ENCODE results near the gene SLC4A5.

SLC4A5 gene

DNA sequence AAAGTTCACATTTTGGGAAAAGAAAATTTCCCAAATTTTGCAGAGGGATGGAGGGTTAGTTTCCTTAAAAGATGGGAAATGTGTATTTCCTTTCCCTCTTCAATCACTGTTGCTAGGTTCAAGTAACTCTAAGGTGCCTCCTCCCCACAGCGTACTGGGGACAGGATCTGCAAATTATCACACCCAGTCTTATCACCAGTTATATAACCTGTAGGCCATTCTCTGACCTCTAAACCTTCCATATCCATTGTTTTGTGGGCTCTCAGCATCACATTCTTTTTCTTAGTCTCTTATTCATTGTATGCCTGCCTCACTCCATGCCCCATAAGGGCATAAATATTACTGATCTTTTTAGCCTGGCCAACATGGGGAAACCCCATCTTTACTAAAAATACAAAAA is 148.4 kb downstream of the SLC4A5 start (continued):
- TF ChIP-seq PRDM1 (tag by site-specific recombination; IDR thresholded peaks at IDR 0.05) (no peak), YY1 (tag by site-specific recombination; IDR thresholded peaks at IDR 0.05) (no peak), ZNF549 (tag by site-specific recombination; IDR thresholded peaks at IDR 0.05) (no peak), ZIC2 (tag by site-specific recombination; IDR thresholded peaks at IDR 0.05) (no peak), ZNF140 (tag by site-specific recombination; IDR thresholded peaks at IDR 0.05) (no peak), ZEB2 (tag by site-specific recombination; IDR thresholded peaks at IDR 0.05) (no peak)

DNA sequence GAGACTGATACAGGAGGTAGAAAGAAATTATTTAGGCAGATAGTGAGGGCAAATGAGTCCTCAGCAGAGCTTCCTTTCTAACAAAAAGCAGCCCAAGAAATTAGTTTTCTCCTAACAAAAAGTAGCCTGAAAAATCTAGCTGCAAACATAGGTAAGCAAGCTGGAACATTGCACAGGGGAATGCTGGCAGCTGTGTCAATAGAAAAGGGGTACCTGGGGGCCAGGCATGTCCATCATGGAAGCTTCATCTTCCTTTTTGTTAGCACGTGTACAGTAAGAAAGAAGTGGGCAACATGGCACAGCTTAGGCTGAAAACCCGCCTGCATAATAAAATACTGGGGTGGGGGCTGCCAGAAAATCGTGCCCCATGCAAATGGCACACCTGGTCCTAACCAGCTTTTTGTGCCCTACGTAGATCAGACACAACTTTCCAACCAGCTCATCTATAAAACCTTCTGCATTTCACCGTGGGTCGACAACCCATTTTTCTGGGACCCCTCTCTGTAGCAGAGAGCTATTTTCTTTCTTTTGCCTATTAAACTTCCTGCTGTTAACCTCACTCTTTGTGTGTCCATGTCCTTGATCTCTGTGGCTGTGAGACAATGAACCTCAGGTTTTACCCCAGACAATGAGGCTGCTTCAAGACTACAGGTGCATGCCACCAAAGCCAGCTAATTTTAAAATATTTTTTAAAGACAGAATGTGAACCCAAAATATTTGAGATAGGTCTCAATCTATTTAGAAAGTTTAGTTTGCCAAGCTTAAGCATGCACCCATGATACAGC is 151.4 kb downstream of the SLC4A5 start:
- Histone ChIP-seq H3K36me3 (ENCODE audit: control insufficient read depth in 2 of 2, insufficient read depth in 1 of 2, low read length in 2 of 2) (no peaks in the 10 kb centered on the region), H3K9me3 (ENCODE audit: control insufficient read depth, insufficient read depth, low read depth, low read length) (no peaks in the 10 kb centered on the region), H3K4me1 (ENCODE audit: control insufficient read depth, insufficient read depth, low read length) (no peaks in the 10 kb centered on the region), H3K4me3 (ENCODE audit: low read depth, low read length) (no peak overlapping the region), H3K27ac (ENCODE audit: extremely low read depth, low read depth, low read length) (no peak overlapping the region)
- ChIA-PET POLR2A (interaction anchor here (1.7 kb wide), 1 partner anchor 13 kb away, joined by 10 read pairs; the partner anchor contains the start of gene MOB1A), CTCF (interaction anchor here (0.5 to 1.4 kb wide), 6 partner anchors 8 to 201 kb away, joined by 3 to 5 read pairs (median 3); partner anchors contain the start of gene BOLA3)
- TF ChIP-seq ZNF202 (tag by site-specific recombination; IDR thresholded peaks at IDR 0.05; ENCODE audit: borderline replicate concordance) = no peak
- no peak for TF ChIP-seq ZNF175 (tag by site-specific recombination; IDR thresholded peaks at IDR 0.05)
- no peak for TF ChIP-seq REPIN1 (tag by site-specific recombination; IDR thresholded peaks at IDR 0.05; ENCODE audit: low read depth)
- TF ChIP-seq, protein P1, sequence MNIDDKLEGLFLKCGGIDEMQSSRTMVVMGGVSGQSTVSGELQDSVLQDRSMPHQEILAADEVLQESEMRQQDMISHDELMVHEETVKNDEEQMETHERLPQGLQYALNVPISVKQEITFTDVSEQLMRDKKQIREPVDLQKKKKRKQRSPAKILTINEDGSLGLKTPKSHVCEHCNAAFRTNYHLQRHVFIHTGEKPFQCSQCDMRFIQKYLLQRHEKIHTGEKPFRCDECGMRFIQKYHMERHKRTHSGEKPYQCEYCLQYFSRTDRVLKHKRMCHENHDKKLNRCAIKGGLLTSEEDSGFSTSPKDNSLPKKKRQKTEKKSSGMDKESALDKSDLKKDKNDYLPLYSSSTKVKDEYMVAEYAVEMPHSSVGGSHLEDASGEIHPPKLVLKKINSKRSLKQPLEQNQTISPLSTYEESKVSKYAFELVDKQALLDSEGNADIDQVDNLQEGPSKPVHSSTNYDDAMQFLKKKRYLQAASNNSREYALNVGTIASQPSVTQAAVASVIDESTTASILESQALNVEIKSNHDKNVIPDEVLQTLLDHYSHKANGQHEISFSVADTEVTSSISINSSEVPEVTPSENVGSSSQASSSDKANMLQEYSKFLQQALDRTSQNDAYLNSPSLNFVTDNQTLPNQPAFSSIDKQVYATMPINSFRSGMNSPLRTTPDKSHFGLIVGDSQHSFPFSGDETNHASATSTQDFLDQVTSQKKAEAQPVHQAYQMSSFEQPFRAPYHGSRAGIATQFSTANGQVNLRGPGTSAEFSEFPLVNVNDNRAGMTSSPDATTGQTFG (tag by site-specific recombination; IDR thresholded peaks at IDR 0.05; ENCODE audit: borderline replicate concordance) = no peak
- TF ChIP-seq, protein P2, sequence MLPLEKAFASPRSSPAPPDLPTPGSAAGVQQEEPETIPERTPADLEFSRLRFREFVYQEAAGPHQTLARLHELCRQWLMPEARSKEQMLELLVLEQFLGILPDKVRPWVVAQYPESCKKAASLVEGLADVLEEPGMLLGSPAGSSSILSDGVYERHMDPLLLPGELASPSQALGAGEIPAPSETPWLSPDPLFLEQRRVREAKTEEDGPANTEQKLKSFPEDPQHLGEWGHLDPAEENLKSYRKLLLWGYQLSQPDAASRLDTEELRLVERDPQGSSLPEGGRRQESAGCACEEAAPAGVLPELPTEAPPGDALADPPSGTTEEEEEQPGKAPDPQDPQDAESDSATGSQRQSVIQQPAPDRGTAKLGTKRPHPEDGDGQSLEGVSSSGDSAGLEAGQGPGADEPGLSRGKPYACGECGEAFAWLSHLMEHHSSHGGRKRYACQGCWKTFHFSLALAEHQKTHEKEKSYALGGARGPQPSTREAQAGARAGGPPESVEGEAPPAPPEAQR (tag by site-specific recombination; IDR thresholded peaks at IDR 0.05) = no peak
- TF ChIP-seq, protein P3, sequence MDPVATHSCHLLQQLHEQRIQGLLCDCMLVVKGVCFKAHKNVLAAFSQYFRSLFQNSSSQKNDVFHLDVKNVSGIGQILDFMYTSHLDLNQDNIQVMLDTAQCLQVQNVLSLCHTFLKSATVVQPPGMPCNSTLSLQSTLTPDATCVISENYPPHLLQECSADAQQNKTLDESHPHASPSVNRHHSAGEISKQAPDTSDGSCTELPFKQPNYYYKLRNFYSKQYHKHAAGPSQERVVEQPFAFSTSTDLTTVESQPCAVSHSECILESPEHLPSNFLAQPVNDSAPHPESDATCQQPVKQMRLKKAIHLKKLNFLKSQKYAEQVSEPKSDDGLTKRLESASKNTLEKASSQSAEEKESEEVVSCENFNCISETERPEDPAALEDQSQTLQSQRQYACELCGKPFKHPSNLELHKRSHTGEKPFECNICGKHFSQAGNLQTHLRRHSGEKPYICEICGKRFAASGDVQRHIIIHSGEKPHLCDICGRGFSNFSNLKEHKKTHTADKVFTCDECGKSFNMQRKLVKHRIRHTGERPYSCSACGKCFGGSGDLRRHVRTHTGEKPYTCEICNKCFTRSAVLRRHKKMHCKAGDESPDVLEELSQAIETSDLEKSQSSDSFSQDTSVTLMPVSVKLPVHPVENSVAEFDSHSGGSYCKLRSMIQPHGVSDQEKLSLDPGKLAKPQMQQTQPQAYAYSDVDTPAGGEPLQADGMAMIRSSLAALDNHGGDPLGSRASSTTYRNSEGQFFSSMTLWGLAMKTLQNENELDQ (tag by site-specific recombination; IDR thresholded peaks at IDR 0.05; ENCODE audit: low read depth) = no peak
- TF ChIP-seq ZNF114 (tag by site-specific recombination; IDR thresholded peaks at IDR 0.05) = no peak
- no peak for TF ChIP-seq BCL11B (tag by site-specific recombination; IDR thresholded peaks at IDR 0.05; ENCODE audit: low read depth)
- no peak for TF ChIP-seq ZNF274 (IDR thresholded peaks at IDR 0.05; ENCODE audit: low read length)
- no peak for TF ChIP-seq ZNF274 (tag by site-specific recombination; IDR thresholded peaks at IDR 0.05; ENCODE audit: borderline replicate concordance)
- no peak for TF ChIP-seq HOXC10 (CRISPR knock-in tag; IDR thresholded peaks at IDR 0.05)
- TF ChIP-seq, protein P4, sequence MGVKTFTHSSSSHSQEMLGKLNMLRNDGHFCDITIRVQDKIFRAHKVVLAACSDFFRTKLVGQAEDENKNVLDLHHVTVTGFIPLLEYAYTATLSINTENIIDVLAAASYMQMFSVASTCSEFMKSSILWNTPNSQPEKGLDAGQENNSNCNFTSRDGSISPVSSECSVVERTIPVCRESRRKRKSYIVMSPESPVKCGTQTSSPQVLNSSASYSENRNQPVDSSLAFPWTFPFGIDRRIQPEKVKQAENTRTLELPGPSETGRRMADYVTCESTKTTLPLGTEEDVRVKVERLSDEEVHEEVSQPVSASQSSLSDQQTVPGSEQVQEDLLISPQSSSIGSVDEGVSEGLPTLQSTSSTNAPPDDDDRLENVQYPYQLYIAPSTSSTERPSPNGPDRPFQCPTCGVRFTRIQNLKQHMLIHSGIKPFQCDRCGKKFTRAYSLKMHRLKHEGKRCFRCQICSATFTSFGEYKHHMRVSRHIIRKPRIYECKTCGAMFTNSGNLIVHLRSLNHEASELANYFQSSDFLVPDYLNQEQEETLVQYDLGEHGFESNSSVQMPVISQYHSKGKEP (tag by site-specific recombination; IDR thresholded peaks at IDR 0.05) = no peak
- no peak for TF ChIP-seq ZBTB1 (tag by site-specific recombination; IDR thresholded peaks at IDR 0.05)
- TF ChIP-seq KLF9 (tag by site-specific recombination; IDR thresholded peaks at IDR 0.05; ENCODE audit: low read depth) = no peak
- TF ChIP-seq ZNF623 (tag by site-specific recombination; IDR thresholded peaks at IDR 0.05) = no peak

Data from HEK293 (cell line).